Sigmoid colon (tissue), 4 donors: ENCODE results near the gene DIPK2A.

Experiments
- CTCF ChIP-seq, 4 experiments: fragments of 450-650 bp in 3 of 4; fragments of 200-600 bp in 1 of 4; IDR thresholded peaks; one replicate each; pipeline ENCODE4 v1.5.1; 2016 to 2019; ENCODE audit warnings: antibody characterized with exemption in 4 of 4, mild to moderate bottlenecking in 3 of 4, moderate library complexity in 2 of 4
- POLR2A ChIP-seq, 2 donors: fragments of 450-650 bp; IDR thresholded peaks; one replicate each; pipeline ENCODE4 v1.6.1; 2016; ENCODE audit warnings: antibody characterized with exemption in 2 of 2, mild to moderate bottlenecking in 2 of 2, moderate library complexity in 2 of 2
- POLR2AphosphoS5 ChIP-seq, 4 donors: sonication (generic); formaldehyde crosslinking; IDR thresholded peaks; one replicate each; pipeline ENCODE4 v1.6.1; 2017; ENCODE audit warnings: antibody characterized with exemption in 4 of 4

DNA sequence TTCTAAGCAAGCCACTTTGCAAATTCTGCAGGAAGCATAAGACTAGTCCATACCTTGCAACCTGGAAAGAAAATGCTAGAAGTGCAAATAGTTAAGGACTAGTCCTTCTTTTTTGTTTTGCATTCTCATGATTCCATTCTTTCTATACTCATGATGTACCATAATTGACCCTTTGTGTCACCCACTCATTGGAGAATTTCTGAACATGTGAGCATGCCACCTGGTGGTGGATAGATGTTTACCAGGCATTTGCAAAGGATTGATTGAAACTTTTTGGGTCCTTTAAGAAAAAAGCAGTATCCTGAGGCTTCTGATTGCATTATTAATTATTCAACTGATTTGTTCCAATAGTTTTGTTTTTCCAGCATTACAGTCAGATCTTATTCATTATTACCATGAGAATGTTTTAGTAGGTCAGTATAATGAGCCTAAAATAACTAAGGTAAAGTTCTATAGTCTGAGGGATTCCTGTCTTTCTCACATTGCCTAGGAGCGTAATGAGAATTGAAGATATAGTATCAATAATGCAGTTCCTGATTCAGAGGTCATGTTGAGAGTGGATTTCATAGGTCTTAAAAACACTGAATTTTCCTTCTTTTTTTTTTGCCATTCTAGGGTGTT lies 20.2 kb upstream of the DIPK2A start:
- TF ChIP-seq CTCF (IDR thresholded peaks at IDR 0.05) (peak; percentile 19 to 59 (median 53)), POLR2AphosphoS5 (IDR thresholded peaks at IDR 0.05) (no peak), POLR2A (IDR thresholded peaks at IDR 0.05) (no peak)
